ENCODE data around the gene APC2. TPM values are rescaled to one million over a fixed set of nuclear protein-coding genes. Genes with fewer than 3 reads are reported as not detected.

Gene APC2
- total RNA-seq, 1 experiment from 2014 or later = 0.68 TPM

- Histone ChIP-seq H2BK15ac (ENCODE audit: low read depth, low read length) (no peak overlapping the region), H3K56ac (ENCODE audit: insufficient read length, low read depth, low read length) (no peak overlapping the region), H3K4ac (ENCODE audit: low read depth, low read length) (no peak overlapping the region), H3K9me3 (ENCODE audit: control insufficient read depth, low read depth, low read length) (no peaks in the 10 kb centered on the region), H3K4me1 (ENCODE audit: insufficient read depth, low read length) (no peaks in the 10 kb centered on the region), H4K8ac (replicated peaks; ENCODE audit: insufficient read length, low read depth, low read length) (no peak overlapping the region), H3T11ph (ENCODE audit: low read length) (no peak overlapping the region), H3K79me1 (ENCODE audit: insufficient read depth, low read depth, low read length, poor library complexity, severe bottlenecking) (no peaks in the 10 kb centered on the region), H3K27me3 (ENCODE audit: insufficient read depth, low read length) (no peaks in the 10 kb centered on the region), H2BK12ac (ENCODE audit: insufficient read length, low read depth, low read length) (no peak overlapping the region), H3K9ac (ENCODE audit: extremely low read depth, insufficient read length, low read length) (no peak overlapping the region), H3K23ac (ENCODE audit: insufficient read length, low read depth, low read length) (no peak overlapping the region), H3K27ac (ENCODE audit: insufficient read length, low read depth, low read length) (no peak overlapping the region), H4K5ac (ENCODE audit: insufficient read length, low read depth, low read length) (no peak overlapping the region), H2BK120ac (ENCODE audit: low read depth, low read length, poor library complexity, severe bottlenecking) (no peak overlapping the region), H3K14ac (ENCODE audit: insufficient read depth, low read length) (no peak overlapping the region), H2BK5ac (ENCODE audit: insufficient read length, low read length) (no peak overlapping the region), H3K18ac (ENCODE audit: insufficient read length, low read depth, low read length) (no peak overlapping the region), H2BK20ac (ENCODE audit: low read depth, low read length, poor library complexity, severe bottlenecking) (no peak overlapping the region), H4K20me1 (ENCODE audit: control insufficient read depth, insufficient read depth, insufficient read length) (no peaks in the 10 kb centered on the region), H3K79me2 (ENCODE audit: insufficient read depth, low read length) (peaks cover under 1% of the 10 kb centered on the region; the same call in 1 of the 2 replicates), H2AFZ (ENCODE audit: low read length) (no peak overlapping the region), H2AK5ac (ENCODE audit: insufficient read length, low read length) (no peak overlapping the region), H3K23me2 (ENCODE audit: insufficient read length, low read depth, low read length, poor library complexity, severe bottlenecking) (no peaks in the 10 kb centered on the region), H3K4me2 (ENCODE audit: insufficient read depth, insufficient read length, low read length) (no peak overlapping the region), H4K91ac (ENCODE audit: insufficient read length, low read depth, low read length) (no peak overlapping the region)
- no peak for DNase-seq
- no peak for TF ChIP-seq CTCF (conservative IDR thresholded peaks at IDR 0.05)
- H3K36me3 Mint-ChIP-seq (ENCODE audit: insufficient read depth in 1 of 3, low read depth in 3 of 3) = peaks cover 17 to 54% (median 40%) of the 10 kb centered on the region in 3 experiments; a peak in 6 of 7 replicates
- no CpG with 5 or more reads among the region's 47 CpGs for WGBS (ENCODE audit: extremely low coverage, insufficient read length, low lambda C conversion rate)
- H3K27ac Mint-ChIP-seq = peak overlapping the region in 1 of 3 experiments; percentile 94; a peak in 2 of 7 replicates
- H3K9me3 Mint-ChIP-seq = no peaks in the 10 kb centered on the region
- no peaks in the 10 kb centered on the region; the same call in 1 of the 2 replicates for H3K27me3 Mint-ChIP-seq (ENCODE audit: low read depth)
- no peaks in the 10 kb centered on the region; a peak in 2 of 4 replicates for H3K4me1 Mint-ChIP-seq
- no peak overlapping the region; a peak in 1 of 5 replicates for H3K4me3 Mint-ChIP-seq
These were observed 16.5 kb upstream of the APC2 start for GRCh38 chr19:1433119-1434039.
